ENCODE data around the gene TMEM164. TPM values are rescaled to one million over a fixed set of nuclear protein-coding genes. Genes with fewer than 3 reads are reported as not detected.

The TMEM164 gene
- total and polyA plus RNA-seq, 7 donors = 14.5 to 42.4 (median 31.7) TPM

GRCh38 chrX:110049096-110049495, 46.2 kb downstream of the TMEM164 start:
- TF ChIP-seq, protein P1, sequence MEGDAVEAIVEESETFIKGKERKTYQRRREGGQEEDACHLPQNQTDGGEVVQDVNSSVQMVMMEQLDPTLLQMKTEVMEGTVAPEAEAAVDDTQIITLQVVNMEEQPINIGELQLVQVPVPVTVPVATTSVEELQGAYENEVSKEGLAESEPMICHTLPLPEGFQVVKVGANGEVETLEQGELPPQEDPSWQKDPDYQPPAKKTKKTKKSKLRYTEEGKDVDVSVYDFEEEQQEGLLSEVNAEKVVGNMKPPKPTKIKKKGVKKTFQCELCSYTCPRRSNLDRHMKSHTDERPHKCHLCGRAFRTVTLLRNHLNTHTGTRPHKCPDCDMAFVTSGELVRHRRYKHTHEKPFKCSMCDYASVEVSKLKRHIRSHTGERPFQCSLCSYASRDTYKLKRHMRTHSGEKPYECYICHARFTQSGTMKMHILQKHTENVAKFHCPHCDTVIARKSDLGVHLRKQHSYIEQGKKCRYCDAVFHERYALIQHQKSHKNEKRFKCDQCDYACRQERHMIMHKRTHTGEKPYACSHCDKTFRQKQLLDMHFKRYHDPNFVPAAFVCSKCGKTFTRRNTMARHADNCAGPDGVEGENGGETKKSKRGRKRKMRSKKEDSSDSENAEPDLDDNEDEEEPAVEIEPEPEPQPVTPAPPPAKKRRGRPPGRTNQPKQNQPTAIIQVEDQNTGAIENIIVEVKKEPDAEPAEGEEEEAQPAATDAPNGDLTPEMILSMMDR (IDR thresholded peaks at IDR 0.05) = no peak
- peak overlapping the region; percentile 52 for H3K27ac ChIP-seq
- no peak overlapping the region for H3K4me3 ChIP-seq
- WGBS, 3 donors = 22 to 36% (median 23%) methylated on average over 1 of the region's 1 CpG
- H3K36me3 ChIP-seq (ENCODE audit: insufficient read depth in 1 of 2, low read depth in 1 of 2) = peaks cover 0 to 2% of the 10 kb centered on the region in 2 donors
- DNase-seq (no peak), ATAC-seq (peak in 3 of 4 donors; percentile 38 to 59 (median 50))
- intact Hi-C loops (cut with DNase I) = no loop called here
- H3K9me3 ChIP-seq = no peaks in the 10 kb centered on the region
- no peaks in the 10 kb centered on the region for H3K27me3 ChIP-seq (ENCODE audit: insufficient read depth in 3 of 3, low read length in 2 of 3)
- H3K4me1 ChIP-seq = peaks cover 15% of the 10 kb centered on the region

GRCh38 chrX:110050386-110050785, 47.5 kb downstream of the TMEM164 start:
- Histone ChIP-seq H3K9me3 (no peaks in the 10 kb centered on the region), H3K36me3 (ENCODE audit: insufficient read depth in 1 of 2, low read depth in 1 of 2) (peaks cover 0 to 2% of the 10 kb centered on the region in 2 donors), H3K27ac (peak overlapping the region; percentile 51), H3K4me3 (no peak overlapping the region), H3K4me1 (peaks cover 14% of the 10 kb centered on the region), H3K27me3 (ENCODE audit: insufficient read depth in 3 of 3, low read length in 2 of 3) (no peaks in the 10 kb centered on the region)
- no peak for ATAC-seq
- WGBS, 3 donors = 48 to 80% (median 78%) methylated on average over 2 of the region's 2 CpGs
- TF ChIP-seq, protein P1 (IDR thresholded peaks at IDR 0.05) = no peak
- intact Hi-C loops (cut with DNase I) = no loop called here
- DNase-seq = no peak

GRCh38 chrX:110050901-110051300, 48.0 kb downstream of the TMEM164 start:
- ATAC-seq = no peak
- WGBS, 3 donors = 70 to 91% (median 89%) methylated on average over 2 of the region's 2 CpGs
- Histone ChIP-seq H3K4me3 (no peak overlapping the region), H3K36me3 (ENCODE audit: insufficient read depth in 1 of 2, low read depth in 1 of 2) (peaks cover 0 to 2% of the 10 kb centered on the region in 2 donors), H3K9me3 (no peaks in the 10 kb centered on the region), H3K4me1 (peaks cover 11% of the 10 kb centered on the region), H3K27me3 (ENCODE audit: insufficient read depth in 3 of 3, low read length in 2 of 3) (no peaks in the 10 kb centered on the region), H3K27ac (peak overlapping the region; percentile 53)
- DNase-seq = no peak
- TF ChIP-seq, protein P1 (IDR thresholded peaks at IDR 0.05) = no peak
- intact Hi-C loops (cut with DNase I) = no loop called here

DNA sequence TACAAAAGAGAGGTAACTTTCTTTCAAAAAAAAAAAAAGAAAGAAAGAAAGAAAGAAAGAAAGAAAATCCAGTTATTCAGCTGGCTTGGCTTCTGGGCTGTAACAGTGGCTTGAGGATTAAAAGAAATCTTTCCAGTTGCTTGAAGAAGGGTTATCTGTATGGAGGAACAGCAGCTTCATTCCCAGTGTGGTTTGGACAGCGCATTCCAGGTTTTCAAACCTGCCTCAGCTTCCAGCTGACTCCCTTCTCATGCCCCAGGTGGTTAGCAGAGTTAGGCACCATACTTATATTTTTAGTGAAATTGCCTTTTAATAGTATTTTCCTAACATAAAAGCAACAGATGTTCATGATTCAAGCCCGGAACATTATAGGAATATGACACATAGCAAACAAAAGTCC, 48.6 kb downstream of the TMEM164 start:
- Histone ChIP-seq H3K36me3 (ENCODE audit: insufficient read depth in 1 of 2, low read depth in 1 of 2) (peaks cover 0 to under 1% of the 10 kb centered on the region in 2 donors), H3K27me3 (ENCODE audit: insufficient read depth in 3 of 3, low read length in 2 of 3) (no peaks in the 10 kb centered on the region), H3K4me3 (no peak overlapping the region), H3K9me3 (no peaks in the 10 kb centered on the region), H3K4me1 (peaks cover 6% of the 10 kb centered on the region), H3K27ac (peak overlapping the region; percentile 53)
- ATAC-seq (no peak), DNase-seq (no peak)
- WGBS, 3 donors = 78 to 98% (median 95%) methylated on average over 2 of the region's 2 CpGs
- intact Hi-C loops (cut with DNase I) = no loop called here
- TF ChIP-seq, protein P1 (IDR thresholded peaks at IDR 0.05) = no peak

GRCh38 chrX:110052303-110052702, 49.4 kb downstream of the TMEM164 start:
- intact Hi-C loops (cut with DNase I) = no loop called here
- ATAC-seq (no peak), DNase-seq (no peak)
- no peaks in the 10 kb centered on the region for H3K36me3 ChIP-seq (ENCODE audit: insufficient read depth in 1 of 2, low read depth in 1 of 2)
- peaks cover 6% of the 10 kb centered on the region for H3K4me1 ChIP-seq
- no peak overlapping the region for H3K4me3 ChIP-seq
- H3K27me3 ChIP-seq (ENCODE audit: insufficient read depth in 3 of 3, low read length in 2 of 3) = no peaks in the 10 kb centered on the region
- no peak overlapping the region for H3K27ac ChIP-seq
- TF ChIP-seq, protein P1 (IDR thresholded peaks at IDR 0.05) = no peak
- H3K9me3 ChIP-seq = no peaks in the 10 kb centered on the region
